ENCODE measurements around the gene ARFGEF2.

- TF ChIP-seq CTCF (IDR thresholded peaks at IDR 0.05 in 4 of 5, conservative IDR thresholded peaks at IDR 0.05 in 1 of 5) (no peak), POLR2A (IDR thresholded peaks at IDR 0.05) (no peak)
These were observed 20.0 kb downstream of the ARFGEF2 start for GRCh38 chr20:48941467-48941866.

Measured in gastrocnemius medialis (tissue), 4 donors.